ENCODE results near the gene GAB3. TPM values are rescaled to one million over a fixed set of nuclear protein-coding genes. Genes with fewer than 3 reads are reported as not detected.

Gene GAB3
- total RNA-seq = 2.9 TPM

GRCh38 chrX:154750301-154751202, at the start of gene GAB3:
Gene GAB3 (minus strand): TSS chrX:154751077. CDS start chrX:154751025, 52 bp downstream.
- no peak for TF ChIP-seq CTCF (IDR thresholded peaks at IDR 0.05)
- Histone ChIP-seq H3K36me3 (no peaks in the 10 kb centered on the region), H3K9me3 (no peaks in the 10 kb centered on the region), H3K4me3 (peak within 1 kb of the TSS; percentile 46 to 76), H3K27ac (peak within 1 kb of the TSS; percentile 82 to 88), H3K27me3 (no peaks in the 10 kb centered on the region), H3K4me1 (peaks cover 2 to 4% of the 10 kb centered on the region in 2 donors)
- intact Hi-C loops (cut with DNase I) = no loop called here
- DNase-seq (ENCODE audit: low spot score in 2 of 2) = no peak

DNA sequence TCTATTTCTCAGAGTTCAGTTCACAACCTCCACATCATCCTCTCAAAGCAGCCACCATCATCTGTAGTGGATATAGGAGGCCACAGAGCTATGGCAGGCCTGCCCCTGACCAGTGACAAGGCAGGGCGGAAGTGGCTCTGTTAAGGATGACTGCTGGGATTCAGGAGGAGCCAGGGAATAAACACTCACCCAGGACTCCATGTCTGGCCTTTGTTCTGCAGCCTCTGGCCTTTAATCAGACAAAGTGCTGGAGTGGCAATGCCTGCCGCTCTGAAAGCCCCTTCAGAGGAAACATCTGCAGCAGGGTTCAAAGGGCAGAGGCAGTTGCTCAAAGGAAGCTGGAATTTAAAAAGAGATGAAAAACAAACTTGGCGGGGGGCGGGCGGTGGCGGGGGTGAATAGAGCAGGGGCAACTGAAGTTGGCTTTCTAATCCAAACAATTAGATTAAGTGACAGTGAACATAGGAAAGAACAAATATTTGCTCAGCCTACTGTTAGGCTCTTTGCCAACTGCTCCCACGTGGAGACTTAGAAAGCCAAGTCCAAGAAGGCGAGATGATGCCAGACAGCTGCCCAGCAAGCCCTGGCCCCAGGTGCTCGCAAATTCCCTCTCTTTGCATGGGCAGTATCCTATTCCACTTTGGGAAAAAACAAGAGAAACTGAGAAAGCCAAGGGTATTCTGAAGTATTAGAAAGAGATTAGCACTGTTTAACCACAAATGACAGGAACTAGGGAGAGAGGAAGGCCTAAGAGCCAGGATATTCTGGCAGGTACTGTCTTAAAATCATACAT, 48.9 kb upstream of the GAB3 start:
- H3K4me3 ChIP-seq = no peak overlapping the region
- H3K9me3 ChIP-seq = no peaks in the 10 kb centered on the region
- TF ChIP-seq CTCF (IDR thresholded peaks at IDR 0.05) = no peak
- peak overlapping the region; percentile 31 to 45 for H3K27ac ChIP-seq
- DNase-seq (ENCODE audit: low spot score in 2 of 2) = no peak
- intact Hi-C loops (cut with DNase I) = no loop called here
- no peaks in the 10 kb centered on the region for H3K36me3 ChIP-seq
- no peaks in the 10 kb centered on the region for H3K27me3 ChIP-seq
- no peaks in the 10 kb centered on the region for H3K4me1 ChIP-seq

DNA sequence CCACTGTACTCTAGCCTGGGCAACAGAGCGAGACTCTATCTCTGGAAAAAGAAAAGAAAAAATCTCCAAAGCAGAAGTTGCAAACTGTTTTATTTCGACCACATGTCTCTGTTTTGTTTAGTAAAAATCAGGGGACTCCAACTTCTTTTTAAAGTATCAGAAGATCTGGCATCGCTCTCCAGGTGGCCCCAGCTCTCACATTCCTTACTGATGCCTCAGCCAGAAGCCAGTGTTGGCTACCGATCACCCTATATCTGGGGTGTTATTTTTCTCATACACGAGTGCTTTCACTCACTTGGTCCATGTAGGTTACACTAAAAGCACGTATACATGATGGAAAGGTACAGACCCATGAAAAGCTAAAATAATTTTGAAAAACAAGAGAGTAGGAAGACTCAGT, 46.1 kb upstream of the GAB3 start:
- intact Hi-C loops (cut with DNase I) = no loop called here
- Histone ChIP-seq H3K4me1 (no peaks in the 10 kb centered on the region), H3K9me3 (no peaks in the 10 kb centered on the region), H3K4me3 (no peak overlapping the region), H3K27me3 (no peaks in the 10 kb centered on the region), H3K36me3 (no peaks in the 10 kb centered on the region), H3K27ac (no peak overlapping the region)
- no peak for TF ChIP-seq CTCF (IDR thresholded peaks at IDR 0.05)
- DNase-seq (ENCODE audit: low spot score in 2 of 2) = no peak

DNA sequence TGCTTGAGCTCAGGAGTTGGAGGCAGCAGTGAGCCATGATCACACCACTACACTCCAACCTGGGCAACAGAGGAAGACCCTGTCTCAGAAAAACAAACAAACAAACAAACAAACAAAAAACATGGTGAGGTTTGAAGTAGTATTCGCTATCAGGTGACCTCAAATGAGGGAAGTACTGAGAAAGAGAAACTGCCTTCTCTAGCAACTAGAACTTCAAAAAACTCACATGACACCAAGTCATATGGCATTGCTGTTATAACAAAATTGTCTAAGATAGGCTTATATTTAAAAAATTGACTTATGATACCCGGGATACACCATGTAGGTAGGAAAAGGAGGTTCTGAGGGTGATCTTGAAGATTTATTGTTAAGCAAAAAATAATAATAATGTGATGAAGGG, 44.1 kb upstream of the GAB3 start:
- no peaks in the 10 kb centered on the region for H3K4me1 ChIP-seq
- no peak overlapping the region for H3K4me3 ChIP-seq
- no peak overlapping the region for H3K27ac ChIP-seq
- no peaks in the 10 kb centered on the region for H3K36me3 ChIP-seq
- DNase-seq (ENCODE audit: low spot score in 2 of 2) = no peak
- TF ChIP-seq CTCF (IDR thresholded peaks at IDR 0.05) = no peak
- H3K9me3 ChIP-seq = no peaks in the 10 kb centered on the region
- intact Hi-C loops (cut with DNase I) = no loop called here
- no peaks in the 10 kb centered on the region for H3K27me3 ChIP-seq

DNA sequence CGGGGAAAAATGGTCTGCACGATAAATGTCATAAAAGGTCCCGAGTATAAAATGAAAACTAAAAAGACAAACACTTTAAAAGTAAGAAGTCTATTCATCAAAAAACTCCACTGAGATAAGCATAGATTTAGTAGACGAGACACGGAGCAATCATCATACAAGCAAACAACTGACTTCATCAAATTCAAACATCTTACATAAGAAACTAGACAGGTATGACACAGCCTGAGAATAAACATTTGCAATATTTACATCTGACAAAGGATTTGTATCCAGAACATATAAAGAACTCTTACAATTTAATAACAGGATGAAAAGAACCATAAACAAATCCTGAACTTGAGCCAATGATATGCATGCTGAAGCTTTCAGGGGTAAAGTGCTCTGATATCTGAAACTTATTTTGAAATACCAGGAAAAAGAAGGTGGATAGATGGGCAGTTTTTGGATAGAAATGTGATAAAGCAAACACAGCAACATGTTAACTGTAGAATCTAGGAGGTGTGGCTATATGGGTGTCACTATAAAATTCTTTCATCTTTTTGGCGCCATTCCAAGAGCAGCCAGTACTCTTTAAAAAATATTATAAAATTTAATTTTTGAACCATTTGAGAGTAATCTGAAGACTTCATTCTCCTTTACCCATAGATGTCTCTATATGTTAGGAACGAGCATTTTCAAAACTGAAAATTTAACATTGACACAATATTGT, 42.4 kb upstream of the GAB3 start:
- H3K27me3 ChIP-seq = no peaks in the 10 kb centered on the region
- TF ChIP-seq CTCF (IDR thresholded peaks at IDR 0.05) = no peak
- intact Hi-C loops (cut with DNase I) = no loop called here
- H3K36me3 ChIP-seq = no peaks in the 10 kb centered on the region
- H3K9me3 ChIP-seq = no peaks in the 10 kb centered on the region
- no peak overlapping the region for H3K27ac ChIP-seq
- no peak for DNase-seq (ENCODE audit: low spot score in 2 of 2)
- H3K4me1 ChIP-seq = no peaks in the 10 kb centered on the region
- no peak overlapping the region for H3K4me3 ChIP-seq
